Smooth muscle cell of the brain vasculature (primary cell): ENCODE data around the gene COA1.
"Not testable (repeated sequence)": the region's sequence is repeated elsewhere in the genome, so short reads cannot be mapped to it uniquely, and the experiment has no call there.

Experiments used
- DNase-seq: peaks from one replicate; pipeline ENCODE4 v3.0.0-alpha.2; 2012; ENCODE audit warnings: low read depth, low spot score

COA1 gene

DNA sequence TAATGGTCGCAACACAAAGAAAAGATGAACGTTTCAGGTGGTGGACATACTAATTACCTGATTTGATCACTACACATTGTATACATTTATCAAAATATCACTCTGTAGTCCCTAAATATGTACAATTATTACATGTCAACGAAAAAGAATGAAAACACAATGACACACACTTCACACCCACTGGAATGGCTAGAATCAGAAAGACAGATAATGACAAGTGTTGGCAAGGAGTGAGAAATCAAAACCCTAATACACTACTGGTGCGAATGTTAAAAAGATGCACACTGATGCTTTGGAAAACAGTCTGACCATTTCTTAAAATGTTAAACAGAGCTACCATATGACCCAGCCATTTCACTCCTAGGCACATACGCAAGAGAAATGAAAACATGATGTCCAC, 2.3 kb downstream of the COA1 start:
- no peak for DNase-seq

DNA sequence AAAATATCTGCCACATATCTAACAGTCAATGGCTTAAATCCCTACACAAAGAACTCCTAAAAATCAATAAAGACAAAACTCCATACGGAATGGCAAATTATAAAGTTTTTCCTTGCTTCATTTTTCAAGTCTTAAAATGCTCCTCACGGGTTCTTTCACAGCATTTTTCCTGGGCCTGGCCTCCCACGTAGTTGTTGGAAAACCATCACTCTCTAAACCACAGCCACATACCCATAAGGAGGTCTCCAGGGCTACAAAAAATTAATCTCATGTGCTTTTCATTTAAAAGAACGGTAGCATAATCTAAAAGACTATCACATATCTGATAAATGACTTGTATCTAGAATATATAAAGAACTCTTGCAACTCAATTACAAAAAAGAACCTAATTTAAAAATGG, 2.9 kb downstream of the COA1 start:
- DNase-seq: no peak

DNA sequence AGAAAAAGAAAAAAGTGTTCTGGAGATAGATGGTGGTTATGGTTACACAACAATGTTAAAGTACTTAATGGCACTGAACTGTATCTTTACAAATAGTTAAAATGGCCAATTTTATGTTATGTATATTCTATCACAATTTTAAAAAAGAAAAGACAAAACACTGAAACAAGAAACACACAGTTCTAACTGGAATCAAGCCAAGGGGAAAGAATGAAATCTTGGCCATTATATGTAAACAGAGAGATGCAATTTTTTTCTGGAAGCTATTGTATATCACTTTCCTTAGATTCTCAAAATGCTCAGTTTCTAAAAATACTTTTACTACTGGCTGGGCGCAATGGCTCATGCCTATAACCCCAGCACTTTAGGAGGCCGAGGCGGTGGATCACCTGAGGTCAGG, 4.1 kb downstream of the COA1 start:
- no peak for DNase-seq

DNA sequence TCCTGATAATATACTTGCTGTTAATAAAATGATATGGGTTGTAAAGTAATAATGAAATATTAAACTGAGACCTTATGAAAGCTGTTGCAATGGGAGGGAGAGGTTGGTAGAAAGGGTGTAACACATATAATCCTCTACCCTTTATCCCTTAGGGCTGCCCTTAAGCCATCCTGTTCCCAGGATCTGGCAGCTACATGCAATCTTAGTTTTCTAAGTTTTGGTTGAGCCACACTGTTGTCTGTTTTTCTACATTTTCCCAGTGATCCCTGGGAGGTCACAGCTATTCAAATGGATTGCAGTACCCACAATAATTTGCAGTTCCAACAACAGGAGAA, 6.3 kb downstream of the COA1 start:
- no peak for DNase-seq

DNA sequence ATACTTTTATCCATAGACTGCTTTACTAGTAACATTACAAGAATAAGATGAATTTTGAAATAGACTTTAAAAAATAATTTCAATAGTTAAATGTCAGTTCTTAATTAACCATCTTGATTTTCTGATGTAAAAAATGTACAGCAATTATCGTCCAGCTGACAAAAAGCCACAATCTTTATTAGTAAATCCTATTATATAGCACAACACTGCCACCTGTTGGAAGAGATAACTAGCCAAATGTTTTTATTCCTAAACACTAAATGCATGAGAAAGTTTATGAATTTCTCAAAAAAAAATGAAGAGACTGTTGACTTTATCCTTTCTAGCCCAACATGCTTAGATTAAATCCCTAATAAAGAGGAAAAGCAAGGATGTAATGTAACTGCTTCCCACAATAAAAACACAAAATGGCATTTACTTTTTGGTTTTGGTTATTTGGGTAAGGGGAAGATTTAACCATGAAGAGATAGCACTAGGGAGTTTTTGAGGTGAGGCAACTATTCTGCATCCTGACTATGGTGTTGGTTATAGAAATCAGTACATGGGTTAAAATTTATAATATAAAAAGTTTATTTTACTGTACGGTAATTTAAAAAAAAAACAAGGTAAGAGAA, 8.0 kb downstream of the COA1 start:
- peak; percentile 26 for DNase-seq

DNA sequence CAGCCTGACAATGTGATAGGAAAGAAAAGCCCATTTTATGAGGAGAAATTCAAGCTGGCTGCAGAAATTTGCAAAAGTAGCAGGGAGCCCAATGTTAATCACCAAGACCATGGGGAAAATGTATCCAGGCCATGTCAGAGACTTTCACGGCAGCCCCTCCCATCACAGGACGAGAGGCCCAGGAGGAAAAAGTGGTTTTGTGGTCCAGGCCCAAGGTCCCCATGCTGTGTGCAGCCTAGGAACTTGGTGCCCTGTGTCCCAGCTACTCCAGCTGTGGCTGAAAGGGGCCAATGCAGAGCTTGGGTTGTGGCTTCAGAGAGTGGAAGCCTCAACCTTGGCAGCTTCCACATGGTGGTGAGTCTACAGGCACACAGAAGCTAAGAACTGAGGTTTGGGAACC, 12.7 kb downstream of the COA1 start:
- no peak for DNase-seq

DNA sequence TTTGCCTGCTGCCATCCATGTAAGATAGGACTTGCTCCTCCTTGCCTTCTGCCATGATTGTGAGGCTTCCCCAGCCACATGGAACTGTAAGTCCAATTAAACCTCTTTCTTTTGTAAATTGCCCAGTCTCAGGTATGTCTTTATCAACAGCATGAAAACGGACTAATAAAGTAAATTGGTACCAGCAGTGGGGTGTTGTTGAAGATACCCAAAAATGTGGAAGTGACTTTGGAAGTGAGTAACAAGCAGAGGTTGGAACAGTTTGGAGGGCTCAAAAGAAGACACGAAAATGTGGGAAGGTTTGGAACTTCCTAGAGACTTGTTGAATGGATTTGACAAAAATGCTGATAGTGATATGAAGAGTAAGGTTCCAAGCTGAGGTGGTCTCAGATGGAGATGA, 13.4 kb downstream of the COA1 start:
- DNase-seq: not testable (repeated sequence)

DNA sequence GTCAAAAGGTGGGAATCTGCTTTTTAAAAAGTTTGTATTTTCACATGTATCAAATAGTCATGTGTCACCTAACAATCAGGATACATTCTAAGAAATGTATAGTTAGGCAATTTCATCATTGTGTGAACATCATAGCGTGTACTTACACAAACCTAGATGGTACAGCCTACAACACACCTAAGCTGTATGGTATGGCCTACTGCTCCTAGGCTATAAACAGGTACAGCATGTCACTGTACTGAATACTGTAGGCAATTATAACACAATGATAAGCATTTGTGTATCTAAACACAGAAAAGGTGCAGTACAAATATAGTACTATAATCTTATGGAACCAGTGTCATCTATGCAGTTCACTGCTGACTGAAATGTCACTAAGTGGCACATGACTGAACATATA, 17.8 kb downstream of the COA1 start:
- no peak for DNase-seq

DNA sequence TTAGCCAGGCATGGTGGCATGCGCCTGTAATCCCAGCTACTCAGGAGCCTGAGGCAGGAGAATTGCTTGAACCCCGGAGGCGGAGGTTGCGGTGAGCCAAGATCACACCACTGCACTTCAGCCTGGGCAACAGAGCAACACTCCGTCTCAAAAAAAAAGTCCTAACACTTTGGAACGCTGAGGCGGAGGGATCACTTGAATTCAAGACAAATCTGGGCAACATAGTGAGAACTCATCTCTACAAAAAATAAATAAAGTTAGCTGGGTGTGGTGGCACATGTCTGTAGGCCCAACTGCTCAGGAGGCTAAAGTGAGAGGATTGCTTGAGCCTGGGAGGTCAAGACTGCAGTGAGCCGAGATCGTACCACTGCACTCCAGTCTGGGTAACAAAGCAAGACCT, 21.3 kb downstream of the COA1 start:
- not testable (repeated sequence) for DNase-seq

DNA sequence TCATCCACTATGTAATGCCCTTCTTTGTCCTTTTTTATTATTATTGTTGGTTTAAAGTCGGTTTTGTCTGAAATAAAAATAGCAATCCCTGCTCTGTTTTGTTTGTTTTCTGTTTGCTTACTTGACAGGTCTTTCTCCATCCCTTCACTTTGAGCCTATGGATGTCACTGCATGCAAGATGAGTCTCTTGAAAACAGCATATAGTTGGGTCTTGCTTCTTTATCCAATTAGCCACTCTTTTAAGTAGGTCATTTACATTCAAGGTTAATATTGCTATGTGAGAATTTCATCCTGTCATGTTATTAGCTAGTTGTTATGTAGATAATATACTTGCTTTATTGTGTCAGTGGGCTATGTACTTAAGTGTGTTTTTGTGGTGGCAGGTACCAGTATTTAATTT, 25.8 kb downstream of the COA1 start:
- DNase-seq: no peak

DNA sequence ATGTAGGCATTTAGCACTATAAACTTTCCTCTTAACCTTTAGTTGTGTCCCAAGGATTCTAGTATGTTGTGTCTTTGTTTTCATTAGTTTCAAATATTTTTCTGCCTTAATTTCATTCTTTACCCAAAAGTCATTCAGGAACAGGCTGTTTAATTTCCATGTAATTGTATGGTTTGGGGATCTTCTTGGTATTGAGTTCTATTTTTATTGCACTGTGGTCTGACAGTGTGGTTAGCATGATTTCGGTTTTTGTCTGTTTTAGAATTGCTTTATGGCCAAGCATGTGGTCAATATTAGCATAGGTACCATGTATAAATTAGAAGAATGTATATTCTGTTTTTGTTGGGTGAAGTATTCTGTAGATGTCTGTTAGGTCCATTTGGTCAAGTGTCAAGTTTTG, 26.3 kb downstream of the COA1 start:
- DNase-seq: no peak

DNA sequence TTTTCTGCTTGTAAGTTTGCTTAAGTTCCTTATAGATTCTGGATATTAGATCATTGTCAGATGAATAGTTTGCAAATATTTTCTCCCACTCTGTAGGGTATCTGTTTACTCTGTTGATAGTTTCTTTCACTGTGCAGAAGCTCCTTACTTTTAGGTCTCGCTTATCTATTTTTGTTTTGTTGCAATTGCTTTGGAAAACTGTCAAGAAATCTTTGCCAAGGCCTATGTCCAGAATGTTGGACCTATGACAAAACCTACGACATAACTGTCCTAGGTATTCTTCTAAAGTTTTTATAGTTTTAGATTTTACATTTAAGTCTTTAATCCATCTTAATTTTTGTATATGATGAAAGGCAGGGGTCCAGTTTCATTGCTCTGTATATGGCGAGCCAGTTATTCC, 27.4 kb downstream of the COA1 start:
- DNase-seq: no peak

DNA sequence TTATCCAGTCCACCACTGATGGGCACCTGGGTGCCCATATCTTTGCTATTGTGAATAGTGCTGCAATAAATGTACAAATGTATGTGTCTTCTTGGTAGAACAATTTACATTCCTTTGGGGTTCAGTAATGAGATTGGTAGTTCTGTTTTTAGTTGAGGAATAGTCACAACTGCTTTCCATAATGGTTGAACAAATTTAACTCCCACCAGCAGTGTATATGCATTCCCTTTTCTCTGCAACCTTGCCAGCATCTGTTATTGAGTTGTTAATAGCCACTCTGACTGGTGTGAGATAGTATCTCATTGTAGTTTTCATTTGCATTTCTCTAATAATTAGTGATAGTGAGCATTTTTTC, 27.8 kb downstream of the COA1 start:
- DNase-seq: no peak

DNA sequence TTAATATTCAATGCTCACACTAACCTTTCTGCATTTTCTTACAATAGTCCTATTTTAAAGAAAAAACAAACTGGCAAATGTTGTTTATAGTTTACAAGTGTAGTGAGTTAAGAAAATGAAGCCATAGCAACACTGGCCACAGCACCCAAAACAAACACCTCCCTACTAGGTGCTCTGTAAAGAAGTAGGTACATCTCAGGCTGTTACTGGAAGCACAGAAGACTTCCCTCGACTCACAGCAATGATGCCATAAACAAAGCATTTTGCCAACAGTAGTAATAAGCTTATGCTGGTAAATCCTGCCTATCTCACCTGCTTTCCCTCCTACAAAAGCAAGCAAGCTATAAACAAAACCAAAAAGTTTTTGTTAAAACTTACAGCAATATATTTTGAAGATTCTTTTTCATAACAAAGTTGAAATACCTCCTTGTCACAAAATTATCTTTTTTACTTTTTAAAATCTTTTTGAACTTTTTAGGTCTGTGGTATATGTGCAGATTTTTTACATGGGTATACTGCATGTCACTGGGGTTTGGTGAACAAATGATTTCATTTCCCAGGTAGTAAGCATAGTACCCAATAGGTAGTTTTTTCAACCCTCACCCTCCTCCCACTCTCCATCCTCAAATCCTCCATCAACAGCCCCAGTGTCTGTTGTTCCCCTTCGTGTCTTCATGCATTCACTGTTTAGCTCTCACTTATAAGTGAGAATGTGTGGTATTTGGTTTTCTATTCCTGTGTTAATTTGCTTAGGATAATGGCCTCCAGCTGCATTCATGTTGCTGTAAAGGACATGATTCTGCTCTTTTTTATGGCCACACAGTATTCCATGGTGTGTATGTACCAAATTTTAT, 28.4 kb downstream of the COA1 start:
- no peak for DNase-seq

DNA sequence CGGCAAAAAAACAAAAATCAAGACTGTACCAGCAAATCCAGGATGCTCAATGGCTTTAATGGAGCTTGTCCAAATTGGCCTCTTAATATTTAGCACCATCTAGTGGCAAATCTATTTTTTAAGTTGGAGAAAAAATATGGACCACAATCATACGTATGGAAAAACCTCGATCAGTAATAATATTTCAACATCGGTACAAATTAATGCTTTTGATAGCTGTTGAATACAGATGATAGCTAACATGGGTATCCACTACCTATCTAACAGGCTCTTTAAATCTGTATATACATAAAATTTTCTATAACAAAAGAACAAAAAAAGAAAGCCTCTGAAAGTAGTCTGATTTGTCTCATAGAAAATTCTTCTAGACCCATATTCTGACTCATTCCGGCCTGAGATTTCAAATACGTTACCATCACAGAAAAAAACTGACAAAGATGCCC, 29.2 kb downstream of the COA1 start:
- DNase-seq: peak; percentile 33

DNA sequence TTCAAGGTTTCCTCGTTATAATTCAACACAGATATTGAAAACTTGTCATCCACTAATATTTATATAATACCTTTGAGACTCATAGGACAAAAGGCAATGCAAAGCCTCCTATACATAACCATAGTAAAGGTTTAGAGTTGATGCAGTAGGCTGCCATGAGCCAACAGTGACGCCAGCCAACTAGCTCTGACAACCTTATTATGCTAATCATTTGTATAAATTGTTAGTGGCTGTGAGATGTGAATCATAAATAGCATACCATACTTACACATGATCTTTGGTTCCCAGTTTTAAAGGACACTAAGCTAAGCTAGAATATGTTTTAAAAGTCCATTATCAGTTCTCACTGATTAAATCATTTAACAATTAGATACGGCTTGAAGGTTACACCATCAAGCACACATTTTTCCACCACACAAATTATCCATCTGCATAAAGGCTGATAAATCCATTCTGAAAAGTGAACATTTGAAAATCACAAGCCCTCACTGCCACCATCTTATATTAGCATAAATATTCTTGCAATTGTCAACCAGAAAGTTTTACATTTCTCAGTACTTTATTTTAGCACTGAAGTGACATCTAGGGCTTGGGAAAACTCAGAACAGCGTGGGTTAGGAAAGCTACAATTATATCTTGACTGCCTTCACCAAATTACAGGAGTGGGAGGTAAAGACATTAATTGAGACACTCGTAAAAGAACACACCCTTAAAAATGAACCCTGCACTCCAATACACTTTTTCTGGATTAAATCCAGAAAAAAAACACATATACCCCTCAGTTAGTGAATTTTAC, 30.7 kb downstream of the COA1 start:
- no peak for DNase-seq

DNA sequence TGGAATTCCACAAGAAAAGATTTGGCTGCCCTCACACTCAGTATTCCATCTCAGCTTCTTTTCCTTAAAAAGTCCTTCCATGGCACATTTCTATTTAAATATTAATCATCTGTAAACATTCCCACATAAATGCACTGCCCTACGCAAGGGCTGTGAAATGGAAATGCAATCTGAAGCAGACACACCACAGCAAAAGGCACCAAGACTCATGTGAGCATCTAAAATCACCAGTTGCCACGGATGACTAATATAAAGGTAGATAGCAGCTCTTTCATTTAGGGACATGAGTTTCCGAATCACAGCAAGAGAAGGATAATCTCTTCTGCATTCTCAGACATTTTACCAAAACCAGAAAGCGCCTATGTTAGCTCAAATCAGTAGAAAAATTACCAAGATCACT, 31.6 kb downstream of the COA1 start:
- DNase-seq: no peak

DNA sequence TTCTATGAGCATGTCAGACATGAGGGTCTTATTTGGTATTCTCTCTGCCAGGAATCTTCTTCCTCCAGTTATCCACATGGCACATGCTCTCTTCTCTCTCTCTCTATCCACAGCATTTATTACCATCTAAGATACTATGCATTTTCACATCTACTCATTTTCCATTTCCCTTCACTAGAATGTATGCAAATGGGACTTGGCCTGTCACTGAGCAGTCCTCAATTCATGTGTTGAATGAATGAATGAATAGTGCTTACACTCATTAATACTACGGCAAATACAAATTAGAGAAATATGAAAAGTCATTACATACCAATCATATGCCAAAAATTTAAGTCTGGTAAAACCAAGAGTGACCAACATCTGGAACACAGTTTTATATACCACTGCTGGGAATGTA, 34.0 kb downstream of the COA1 start:
- DNase-seq: no peak

DNA sequence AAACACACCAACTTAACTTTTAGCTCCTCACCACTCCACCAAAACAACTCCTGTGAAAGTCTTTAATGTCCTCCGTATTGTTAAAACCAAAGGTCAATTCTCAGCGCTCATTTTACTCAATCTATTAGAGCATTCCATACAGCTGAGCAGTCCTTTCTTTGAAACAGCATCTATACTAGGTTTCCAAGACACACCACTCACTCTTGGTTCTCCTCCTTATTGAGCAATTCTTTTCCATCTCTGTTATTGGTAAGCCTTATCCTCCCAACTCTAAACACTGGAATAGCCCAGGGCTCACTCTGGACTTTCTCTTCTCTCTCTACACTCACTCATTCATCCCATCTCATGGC, 34.9 kb downstream of the COA1 start:
- DNase-seq: peak; percentile 31

DNA sequence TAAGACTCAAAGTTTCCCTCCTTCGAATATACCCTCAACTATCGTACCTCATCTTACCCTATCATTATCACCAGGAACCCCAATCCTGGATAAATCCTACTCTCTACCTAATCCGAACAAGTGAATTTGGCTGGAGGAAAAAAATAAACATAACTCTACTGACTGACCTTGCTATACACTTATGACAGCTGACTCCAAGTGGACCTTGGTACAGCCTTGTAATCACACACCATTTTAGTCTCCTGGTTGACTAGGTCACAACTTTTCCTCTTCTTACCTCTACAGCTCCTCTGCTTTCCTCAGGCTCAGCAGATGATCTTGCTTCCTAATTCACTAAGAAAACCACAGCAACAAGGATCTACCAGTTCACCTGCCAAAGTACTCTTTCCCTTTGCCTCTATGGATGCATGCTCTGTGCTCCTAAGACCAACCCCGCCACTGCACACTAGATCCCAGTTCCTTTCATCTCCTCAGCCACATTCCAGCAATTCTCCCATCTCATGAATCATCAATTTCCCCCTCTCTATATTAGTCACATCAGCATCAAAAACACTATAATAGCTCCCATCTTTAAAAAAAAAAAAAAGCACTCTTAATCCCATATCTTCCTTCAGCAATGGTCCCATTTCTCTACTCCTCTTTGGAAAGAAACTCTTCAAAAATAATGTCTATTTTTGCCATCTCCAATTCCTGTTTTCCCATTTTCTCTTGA, 35.5 kb downstream of the COA1 start:
- DNase-seq: no peak

DNA sequence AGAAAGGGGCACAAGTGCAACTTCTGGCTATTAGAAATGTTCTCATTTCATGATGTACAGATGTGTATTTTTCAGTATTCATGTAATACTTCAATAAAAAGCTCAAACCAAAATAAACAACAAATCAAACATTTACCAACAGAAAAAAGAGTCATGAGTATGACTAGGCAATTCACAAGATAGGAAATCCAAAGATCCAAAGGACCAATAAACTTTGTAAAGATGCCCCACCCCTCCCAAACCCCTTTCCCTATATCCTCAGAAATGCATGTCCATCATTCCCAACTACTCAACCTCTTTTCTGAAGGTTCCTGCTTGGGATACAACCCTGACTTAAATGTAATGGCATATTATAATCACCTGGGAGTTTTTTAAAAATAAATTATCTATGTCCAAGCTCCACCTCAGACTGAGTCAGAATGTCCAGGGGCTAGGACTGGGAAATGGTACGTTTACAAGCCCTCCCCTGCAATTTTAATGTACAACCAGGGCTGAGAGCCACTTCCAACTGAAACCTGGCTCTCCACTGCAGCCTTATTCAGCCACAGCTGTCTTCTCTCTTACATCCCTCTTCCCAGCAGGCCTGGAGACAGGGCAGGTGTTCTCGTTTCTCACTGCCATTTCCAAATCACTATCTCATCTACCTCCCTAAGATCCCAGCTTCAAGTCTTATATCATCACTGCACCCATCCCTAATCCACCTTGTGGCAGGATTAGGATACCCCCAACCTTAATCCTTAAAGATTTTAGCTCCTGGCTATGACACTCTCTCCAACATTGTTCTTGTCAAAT, 36.5 kb downstream of the COA1 start:
- DNase-seq: no peak

DNA sequence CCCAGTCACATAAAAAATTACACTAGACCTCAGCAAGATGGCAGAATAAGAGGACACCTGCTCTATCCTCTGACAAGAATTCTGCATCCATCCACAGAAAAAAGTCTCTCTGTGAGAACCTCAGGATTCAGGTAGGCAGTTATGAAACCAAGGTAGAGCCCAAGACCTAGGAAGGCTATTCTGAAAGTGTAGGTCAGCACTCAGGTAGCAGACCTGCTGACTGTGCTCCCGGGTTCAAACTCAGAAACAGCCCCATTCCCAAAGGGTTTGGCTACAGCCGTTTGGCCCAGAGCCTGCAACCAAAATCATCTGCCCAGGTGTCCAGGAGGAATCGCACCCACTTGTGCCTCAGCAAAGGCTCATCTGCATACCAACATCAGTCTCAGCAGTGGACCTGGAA, 37.7 kb downstream of the COA1 start:
- no peak for DNase-seq
